ENCODE results near the gene TBKBP1. TPM values are rescaled to one million over a fixed set of nuclear protein-coding genes. Genes with fewer than 3 reads are reported as not detected.

The TBKBP1 gene
- total RNA-seq, 1 donor from 2014 or later: 14.8 TPM

DNA sequence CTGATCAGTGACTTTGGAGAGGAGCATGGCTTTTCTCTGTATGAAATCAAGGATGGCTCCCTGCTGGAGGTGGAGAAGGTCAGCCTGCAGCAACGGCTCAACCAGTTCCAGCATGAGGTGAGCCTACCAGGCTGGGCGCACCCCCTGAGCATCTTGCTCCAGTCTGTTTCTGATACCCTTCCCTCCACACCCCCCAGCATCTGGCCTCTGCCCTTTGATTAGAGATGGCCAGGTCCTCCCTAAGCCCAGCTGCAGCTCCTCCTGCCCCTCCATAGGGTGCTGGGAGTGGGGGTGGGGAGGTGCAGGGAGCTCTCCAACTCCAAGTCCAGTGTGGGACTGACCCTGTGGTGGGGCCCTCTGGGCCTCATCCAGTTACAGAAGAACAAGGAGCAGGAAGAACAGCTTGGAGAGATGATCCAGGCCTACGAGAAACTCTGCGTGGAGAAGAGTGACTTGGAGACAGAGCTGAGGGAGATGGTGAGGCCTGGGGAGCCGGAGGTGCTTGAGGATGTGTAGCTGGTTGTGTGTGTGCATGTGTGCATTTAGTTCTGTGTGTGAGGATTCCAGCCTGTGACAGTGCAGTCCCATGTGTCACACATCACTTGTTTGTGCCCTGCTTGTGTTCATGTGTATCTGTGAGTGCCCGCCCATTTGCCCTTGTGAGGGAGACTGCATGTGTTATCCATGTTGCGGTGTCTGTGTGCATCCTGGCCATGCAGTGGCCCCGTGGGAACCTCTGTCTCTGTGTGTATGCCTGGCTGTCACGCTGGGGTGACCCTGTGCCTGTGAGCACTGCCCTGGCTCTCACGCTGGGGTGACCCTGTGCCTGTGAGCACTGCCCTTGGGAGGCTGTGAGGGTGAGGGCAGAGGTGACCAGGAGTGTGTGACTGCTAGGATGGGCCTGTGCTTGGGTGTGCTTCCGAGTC lies 3.0 kb downstream of the TBKBP1 start:
- H3K27me3 ChIP-seq (ENCODE audit: low read depth): no peaks in the 10 kb centered on the region
- peaks cover 49% of the 10 kb centered on the region for H3K4me1 ChIP-seq
- H3K27ac ChIP-seq (replicated peaks): peak overlapping the region; percentile 89
- DNase-seq: no peak
- no peaks in the 10 kb centered on the region for H3K9me3 ChIP-seq (replicated peaks)
- H3K4me3 ChIP-seq: peak overlapping the region; percentile 99
- intact Hi-C loops (cut with micrococcal nuclease): no loop called here
- H3K36me3 ChIP-seq: peaks cover 24% of the 10 kb centered on the region
- TF ChIP-seq CTCF (IDR thresholded peaks at IDR 0.05; ENCODE audit: borderline replicate concordance): no peak

DNA sequence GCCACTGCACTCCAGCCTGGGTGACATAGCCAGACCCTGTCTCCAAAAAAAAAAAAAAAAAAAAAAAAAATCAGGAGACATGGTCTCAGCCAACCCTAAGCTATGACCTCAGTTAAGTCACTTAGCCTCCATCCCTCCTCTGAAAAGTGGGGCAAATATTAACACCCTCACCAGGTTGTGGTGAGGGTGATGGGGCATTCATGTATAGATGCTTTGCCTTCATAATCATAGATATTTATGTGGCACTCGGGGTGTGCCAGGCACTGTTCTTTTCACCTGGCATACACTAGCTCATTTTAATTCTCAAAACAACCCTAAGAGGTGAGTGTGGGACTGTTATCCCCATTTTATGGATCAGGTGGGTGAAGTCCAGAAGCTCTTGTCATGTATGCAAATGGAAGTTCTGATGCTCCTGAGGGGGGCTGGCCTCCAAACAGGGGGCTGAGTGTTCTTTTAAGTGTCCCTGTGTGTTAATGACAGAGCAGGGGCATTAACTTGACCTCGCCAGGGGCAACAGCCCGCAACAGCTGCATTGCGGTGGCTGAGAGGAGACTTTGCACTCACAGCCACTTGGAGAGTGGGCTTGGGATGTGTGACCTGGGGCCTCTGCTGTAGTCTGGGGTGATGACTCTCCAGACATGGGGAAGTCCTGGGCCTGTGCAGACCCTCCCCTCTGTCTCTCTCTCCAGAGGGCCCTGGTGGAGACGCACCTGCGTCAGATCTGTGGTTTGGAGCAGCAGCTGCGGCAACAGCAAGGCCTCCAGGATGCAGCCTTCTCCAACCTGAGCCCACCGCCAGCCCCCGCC lies 4.1 kb downstream of the TBKBP1 start:
- Histone ChIP-seq H3K36me3 (peaks cover 24% of the 10 kb centered on the region), H3K27me3 (ENCODE audit: low read depth) (no peaks in the 10 kb centered on the region), H3K4me1 (peaks cover 43% of the 10 kb centered on the region), H3K9me3 (replicated peaks) (no peaks in the 10 kb centered on the region), H3K4me3 (peak overlapping the region; percentile 99), H3K27ac (replicated peaks) (no peak overlapping the region)
- DNase-seq: no peak
- intact Hi-C loops (cut with micrococcal nuclease): no loop called here
- TF ChIP-seq CTCF (IDR thresholded peaks at IDR 0.05; ENCODE audit: borderline replicate concordance): no peak

DNA sequence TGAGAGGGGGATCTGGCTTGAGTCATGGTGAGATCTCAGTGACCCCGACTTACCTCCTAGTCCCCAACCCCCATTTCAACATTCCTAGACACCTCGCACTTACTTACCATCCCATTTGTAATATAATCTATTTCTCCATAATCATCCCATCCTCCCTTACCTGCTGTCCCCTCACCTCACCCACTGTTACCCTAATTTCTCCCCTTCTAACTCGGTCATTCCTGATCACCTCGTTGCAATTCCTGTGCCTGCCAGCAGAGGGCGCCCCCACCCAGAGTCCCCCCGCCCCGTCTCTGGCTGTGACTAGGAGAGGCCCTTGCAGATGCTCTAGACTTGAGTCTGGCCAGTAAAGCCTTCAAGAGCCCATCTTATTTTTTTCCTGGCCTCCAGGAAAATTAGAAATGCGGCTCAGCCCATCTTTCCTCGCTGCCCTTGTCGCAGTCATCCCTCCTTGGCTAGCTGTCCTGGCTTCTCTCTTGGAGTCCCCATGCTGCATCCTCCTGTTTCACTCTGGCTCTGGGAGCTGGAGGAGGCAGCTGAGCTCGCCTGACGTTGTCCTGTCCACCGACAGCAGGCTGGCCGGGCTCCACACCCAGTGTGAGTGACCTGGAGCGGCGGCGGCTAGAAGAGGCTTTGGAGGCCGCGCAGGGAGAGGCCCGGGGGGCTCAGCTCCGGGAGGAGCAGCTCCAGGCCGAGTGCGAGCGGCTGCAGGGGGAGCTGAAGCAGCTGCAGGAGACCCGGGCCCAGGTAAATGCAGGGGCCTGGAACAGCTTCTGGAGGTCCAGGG lies 5.0 kb downstream of the TBKBP1 start:
- Histone ChIP-seq H3K9me3 (replicated peaks) (no peaks in the 10 kb centered on the region), H3K4me3 (no peak overlapping the region), H3K36me3 (peaks cover 24% of the 10 kb centered on the region), H3K4me1 (peaks cover 43% of the 10 kb centered on the region), H3K27me3 (ENCODE audit: low read depth) (no peaks in the 10 kb centered on the region), H3K27ac (replicated peaks) (no peak overlapping the region)
- peak; percentile 55 for DNase-seq
- TF ChIP-seq CTCF (IDR thresholded peaks at IDR 0.05; ENCODE audit: borderline replicate concordance): peak; percentile 97
- intact Hi-C loops (cut with micrococcal nuclease): no loop called here

DNA sequence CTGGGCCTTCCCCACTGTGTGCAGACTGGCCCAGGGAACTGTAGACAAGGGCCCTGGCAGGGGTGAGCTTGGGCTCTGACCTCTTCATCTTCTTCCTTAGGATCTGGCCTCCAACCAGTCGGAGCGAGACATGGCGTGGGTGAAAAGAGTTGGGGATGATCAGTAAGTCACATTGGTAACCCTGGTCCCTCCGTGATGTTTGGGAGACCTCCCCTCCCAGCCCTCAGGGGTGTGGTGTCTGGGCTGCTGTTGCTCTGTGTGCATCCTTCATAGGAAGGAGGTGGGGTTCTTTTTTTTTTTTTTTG lies 5.5 kb downstream of the TBKBP1 start:
- intact Hi-C loops (cut with micrococcal nuclease): no loop called here
- no peaks in the 10 kb centered on the region for H3K27me3 ChIP-seq (ENCODE audit: low read depth)
- peaks cover 43% of the 10 kb centered on the region for H3K4me1 ChIP-seq
- H3K9me3 ChIP-seq (replicated peaks): no peaks in the 10 kb centered on the region
- no peak overlapping the region for H3K4me3 ChIP-seq
- H3K36me3 ChIP-seq: peaks cover 24% of the 10 kb centered on the region
- no peak for DNase-seq
- no peak overlapping the region for H3K27ac ChIP-seq (replicated peaks)
- TF ChIP-seq CTCF (IDR thresholded peaks at IDR 0.05; ENCODE audit: borderline replicate concordance): no peak
